ENCODE results near the gene CELA2A.
"Not testable (repeated sequence)": the region's sequence is repeated elsewhere in the genome, so short reads cannot be mapped to it uniquely, and the experiment has no call there.

Gene CELA2A

DNA sequence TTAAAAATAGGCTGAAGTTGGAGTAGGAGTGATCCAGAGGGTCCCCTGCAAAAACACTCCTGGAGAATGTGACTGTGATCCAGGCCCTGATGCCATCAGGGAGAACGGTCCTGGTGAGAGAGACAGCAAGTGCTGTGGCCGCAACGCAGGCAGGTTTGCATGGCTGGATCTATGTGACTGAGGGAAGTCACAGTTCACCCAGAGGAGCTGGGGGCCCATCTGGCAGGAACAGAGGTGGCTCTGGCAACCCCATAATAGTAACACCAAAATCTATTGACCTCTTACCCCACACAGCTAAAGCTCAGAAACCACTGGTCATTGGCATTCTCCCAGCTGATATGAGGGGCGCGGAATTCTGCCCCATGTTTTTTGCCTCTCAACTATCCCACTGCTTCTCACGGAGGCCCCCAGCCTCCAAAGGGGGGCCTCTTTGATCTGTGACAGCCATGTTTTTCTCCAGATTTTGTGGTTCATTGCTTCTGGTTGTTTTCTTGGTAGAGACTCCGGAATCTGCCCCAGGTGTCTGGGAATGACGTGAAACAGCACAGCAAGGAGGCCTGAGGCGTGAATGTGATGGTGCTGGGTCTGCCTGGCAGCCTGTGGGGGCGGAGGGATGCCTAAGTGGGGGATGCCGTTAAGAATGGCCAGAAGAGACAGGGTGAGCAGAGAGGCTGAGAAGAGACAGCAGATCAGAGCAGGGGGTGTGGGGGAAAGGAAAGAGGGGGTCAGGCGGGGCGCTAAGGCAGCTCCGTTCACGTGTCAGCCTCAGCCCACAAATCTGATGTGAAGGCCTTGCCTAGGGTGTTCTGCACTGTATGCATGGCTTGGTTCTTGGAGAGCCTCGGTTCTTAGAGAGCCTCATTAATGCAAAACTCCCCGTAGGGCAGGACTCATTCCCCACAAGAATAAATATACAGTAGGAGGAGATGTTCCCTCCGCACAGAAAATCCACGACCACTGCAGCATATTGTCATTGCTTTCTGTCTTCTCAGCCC is 43.9 kb downstream of the CELA2A start:
- DNase-seq (ENCODE audit: low read depth in 2 of 2) = no peak

DNA sequence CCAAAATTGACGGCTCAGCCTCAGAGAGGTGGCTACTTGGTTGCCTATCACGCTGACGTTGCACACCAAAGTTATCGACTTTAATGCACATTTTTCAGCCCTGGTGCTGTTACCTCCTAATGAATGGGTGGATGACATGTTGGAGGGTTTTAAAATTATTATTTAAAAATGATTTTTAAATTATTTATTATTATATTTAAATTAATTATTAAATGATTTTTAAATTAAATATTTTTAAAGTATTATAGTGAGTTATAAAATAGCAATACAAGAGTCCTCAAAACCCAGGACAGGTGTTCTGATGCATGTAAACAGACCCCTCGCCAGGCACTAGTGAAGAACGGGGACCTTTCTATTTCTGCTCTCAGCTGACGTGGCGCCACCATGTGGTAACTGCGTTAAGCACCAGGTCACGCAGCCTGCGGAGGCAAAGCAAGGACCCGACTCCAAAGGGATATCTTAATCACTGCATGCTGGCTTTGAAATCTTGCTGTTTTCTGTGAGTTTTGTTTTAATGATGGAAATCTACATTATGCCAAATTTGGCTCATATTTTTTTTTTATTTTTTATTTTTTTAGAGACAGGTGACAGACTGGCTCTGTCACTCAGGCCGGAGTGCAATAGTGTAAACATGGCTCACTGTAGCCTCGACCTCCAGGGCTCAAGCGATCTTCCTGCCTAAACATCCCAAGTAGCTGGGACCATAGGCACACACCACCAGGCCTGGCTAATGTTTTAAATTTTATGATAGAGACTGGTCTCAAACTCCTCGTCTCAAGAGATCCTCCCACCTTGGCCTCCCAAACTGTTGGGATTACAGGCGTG is 44.9 kb downstream of the CELA2A start:
- DNase-seq (ENCODE audit: low read depth in 2 of 2) = no peak

DNA sequence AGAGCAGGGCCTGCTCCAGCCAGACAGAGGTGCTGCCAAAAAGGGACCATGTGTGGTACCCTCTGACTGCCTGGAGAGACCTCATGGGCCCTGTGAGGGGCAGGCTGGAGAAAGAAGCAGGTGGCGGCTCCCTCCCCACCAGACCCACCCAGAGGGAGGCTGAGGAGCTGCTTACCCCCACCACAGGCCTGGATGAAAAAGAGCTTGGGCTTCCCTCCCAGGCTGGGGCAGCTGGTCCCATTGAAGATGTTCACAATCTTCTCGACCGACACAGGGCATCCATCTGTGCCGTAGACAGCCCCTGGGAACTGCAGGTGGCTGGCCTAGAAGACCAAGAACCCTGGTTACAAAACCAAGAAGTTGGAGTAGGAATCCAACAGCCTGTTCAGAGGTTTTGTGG is 47.9 kb downstream of the CELA2A start:
- no peak for DNase-seq (ENCODE audit: low read depth in 2 of 2)

DNA sequence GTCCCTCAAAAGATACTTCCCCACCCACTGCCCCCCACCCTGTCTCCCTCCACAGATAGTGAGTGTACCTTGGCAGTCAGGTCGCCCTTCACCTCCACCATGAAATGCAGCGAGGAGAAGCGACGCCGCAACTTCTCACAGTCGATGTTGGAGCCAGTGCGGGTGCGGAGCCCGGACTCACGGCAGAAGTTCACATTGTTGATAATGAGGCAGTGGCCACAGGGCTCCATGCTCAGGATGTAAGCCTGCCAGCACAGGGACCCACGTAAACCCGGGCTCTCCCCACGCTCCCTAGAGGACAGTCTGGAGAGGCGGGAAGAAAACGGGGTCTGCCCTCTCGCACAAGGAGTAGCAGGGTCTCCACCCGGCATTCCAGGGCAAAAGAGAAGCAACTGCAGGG is 50.3 kb downstream of the CELA2A start:
- DNase-seq (ENCODE audit: low read depth in 2 of 2) = no peak

DNA sequence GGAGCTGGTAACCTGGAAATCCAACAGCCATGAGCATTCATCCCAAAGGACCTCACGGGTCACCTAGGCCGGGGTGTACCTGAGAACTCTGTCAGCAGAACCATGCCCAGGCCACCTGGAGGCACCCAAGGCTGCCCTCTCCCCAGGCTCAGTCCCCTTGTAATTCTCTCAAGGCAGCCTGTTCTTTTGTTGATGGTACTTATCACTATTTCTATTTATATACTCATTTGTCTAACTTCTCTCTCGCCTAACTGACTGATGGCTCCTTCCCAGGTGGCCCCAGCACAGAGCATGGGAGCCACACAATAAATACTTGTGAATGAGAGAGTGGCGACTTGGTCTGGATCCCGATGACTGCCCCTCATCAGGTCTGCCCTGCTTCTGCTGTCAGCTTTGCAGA is 50.7 kb downstream of the CELA2A start:
- no peak for DNase-seq (ENCODE audit: low read depth in 2 of 2)

DNA sequence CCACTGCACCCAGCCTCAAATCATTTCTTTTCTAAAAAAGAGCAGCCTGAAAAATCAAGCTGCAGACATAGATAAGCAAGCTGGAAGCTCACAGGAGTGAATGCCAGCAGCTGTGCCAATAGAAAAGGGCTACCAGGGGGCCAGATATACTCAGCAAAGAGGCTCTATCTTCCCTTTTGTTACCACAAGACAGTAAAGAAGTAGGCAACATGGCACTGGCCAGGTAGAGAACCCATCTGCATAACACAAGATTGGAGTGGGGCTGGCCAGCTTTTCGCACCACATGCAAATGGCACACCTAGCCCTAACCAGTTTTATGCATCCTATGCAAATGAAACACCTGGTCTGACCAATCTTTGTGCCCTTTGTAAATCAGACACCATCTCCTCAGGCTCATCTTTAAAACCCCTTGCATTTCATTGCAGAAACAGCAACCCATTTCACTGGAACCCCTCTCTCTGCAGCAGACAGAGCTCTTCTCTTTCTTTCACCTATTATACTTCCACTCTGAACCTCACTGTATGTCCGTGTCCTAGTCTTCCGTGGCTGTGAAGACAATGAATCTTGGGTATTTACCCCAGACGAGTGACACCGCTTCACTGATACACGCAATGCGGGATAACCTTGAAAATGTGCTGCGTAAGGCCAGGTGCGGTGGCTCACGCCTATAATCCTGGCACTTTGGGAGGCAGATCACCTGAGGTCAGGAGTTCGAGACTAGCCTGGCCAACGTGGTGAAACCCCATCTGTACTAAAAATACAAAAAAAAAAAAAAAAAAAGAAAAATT is 52.4 kb downstream of the CELA2A start:
- no peak for DNase-seq (ENCODE audit: low read depth in 2 of 2)

DNA sequence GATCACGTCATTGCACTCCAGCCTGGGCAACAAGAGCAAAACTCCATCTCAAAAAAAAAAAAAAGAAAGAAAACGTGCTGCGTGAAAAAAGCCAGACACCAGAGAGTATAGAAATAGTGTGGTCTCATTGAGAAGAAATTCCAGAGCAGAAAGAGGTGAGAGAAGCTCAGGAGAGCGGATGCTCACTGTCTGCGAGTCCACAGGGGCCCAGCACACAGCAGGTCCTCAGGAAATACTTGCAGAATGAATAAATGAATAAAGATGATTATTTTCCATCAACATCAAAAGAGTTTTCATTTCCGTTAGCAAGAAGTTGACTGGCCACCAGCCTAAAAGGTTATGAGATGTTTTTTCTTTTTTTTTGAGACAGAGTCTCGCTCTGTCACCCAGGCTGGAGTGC is 53.1 kb downstream of the CELA2A start:
- no peak for DNase-seq (ENCODE audit: low read depth in 2 of 2)

DNA sequence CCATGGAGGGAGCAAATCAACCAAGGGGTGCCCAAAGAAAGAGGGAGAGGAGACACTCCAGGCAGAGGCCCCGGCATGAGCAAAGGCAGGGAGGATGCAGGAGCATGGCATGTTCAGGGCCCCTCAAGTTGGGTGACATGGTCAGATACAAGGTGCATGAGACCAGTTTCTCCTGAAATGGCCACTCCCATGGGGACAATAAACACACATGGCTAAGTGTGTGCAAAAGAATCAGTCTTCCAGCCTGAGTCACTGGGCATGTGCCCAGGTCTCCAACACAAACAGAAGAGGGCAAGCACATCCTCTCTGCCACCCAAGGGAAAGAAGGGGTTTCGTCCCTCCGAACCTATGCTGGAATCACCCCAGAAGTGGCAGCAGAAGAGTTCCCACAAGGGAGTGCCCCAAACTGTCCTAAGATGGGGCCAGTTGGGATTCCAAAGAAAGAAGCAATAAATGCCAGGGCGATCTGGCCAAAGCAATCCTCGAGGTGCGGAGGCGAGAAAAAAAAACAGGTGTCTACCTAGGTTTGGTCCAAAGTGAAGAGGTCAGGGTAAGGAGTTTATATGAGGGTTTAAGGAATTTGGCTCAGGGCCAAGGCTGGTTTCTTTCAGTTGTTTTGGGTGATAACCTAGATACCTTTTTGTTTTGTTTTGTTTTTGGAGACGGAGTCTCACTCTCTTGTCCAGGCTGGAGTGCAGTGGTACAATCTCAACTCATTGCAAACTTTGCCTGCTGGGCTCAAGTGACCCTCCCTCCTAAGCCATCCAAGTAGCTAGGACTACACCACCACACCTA is 54.3 kb downstream of the CELA2A start:
- DNase-seq (ENCODE audit: low read depth in 2 of 2) = no peak

DNA sequence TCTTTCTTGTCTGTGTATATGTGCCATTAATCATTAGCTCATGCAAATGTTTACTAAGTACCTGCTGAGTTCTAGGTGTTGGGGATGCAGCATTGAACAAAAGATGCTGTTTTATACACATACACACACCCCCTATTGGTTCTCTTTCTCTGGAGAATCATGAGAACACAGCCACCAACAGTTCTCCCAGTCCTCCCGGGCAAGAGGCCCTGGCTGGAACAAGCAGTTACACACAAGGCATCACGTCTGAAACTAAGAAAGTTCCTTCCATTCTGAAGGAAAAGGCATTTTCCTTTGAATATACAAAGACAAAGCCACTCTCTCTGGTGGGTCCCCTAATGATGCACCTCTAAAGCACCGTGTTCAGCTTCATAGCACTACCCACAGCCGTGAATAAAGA is 56.7 kb downstream of the CELA2A start:
- DNase-seq (ENCODE audit: low read depth in 2 of 2) = no peak

DNA sequence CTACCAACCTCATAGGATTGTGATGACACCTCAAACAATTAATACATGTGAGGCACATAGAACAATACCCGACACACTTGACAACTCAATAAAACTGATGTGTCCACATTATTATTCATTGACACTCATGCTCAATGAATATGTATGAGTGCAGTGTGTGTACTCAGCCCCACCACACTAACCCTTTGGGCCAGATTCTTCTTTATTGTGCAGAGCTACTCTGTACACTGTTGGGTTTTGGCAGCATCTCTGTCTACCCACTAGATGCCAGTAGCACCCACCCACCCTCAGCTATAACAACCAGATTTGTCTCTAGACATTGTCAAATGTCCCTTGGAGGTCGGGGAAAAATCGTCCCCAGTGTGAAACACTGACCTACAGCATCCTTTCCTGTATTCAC is 57.4 kb downstream of the CELA2A start:
- no peak for DNase-seq (ENCODE audit: low read depth in 2 of 2)

DNA sequence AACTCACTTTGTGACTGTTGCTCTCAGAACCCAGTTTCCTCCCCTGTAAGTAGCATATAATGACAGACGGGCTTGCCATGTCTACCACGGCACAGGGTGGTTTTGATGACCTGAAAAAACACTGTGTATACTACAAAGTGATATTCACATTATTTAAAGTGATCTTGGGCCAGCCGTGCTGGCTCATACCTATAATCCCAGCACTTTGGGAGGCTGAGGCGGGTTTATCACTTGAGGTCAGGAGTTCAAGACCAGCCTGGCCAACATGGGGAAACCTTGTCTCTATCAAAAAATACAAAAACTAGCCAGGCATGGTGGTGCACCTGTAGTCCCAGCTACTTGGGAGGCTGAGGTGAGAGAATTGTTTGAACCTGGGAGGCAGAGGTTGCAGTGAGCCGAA is 58.0 kb downstream of the CELA2A start:
- not testable (repeated sequence) for DNase-seq (ENCODE audit: low read depth in 2 of 2)

DNA sequence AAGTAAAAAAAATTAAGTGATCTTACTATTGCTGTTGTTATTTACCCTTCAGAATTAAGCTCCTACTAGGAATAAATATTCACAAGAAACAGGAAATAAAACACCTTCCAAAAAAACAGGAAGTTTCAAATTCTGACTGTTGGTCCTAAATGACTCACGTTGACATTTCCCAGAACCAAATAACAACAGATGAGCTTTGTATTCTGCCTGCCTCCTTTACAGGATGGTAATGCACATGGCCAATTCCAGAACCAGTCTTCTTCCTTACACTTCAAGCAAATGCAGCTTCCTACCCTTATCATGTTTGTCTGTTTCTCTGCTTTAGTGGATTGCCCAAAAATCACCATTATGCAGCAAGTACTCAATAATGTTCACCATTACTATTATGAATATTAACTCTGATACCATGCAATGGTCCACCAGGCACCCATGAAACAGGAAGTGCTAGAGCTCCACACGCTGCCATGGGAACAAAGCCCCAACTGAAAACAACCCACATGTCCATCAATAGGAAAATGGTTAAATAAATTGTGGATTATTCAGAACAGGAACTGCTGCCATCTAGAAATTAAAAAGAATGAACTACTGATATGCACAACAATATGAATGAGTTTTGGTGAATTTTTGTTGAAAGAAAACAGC is 58.6 kb downstream of the CELA2A start:
- DNase-seq (ENCODE audit: low read depth in 2 of 2) = no peak

DNA sequence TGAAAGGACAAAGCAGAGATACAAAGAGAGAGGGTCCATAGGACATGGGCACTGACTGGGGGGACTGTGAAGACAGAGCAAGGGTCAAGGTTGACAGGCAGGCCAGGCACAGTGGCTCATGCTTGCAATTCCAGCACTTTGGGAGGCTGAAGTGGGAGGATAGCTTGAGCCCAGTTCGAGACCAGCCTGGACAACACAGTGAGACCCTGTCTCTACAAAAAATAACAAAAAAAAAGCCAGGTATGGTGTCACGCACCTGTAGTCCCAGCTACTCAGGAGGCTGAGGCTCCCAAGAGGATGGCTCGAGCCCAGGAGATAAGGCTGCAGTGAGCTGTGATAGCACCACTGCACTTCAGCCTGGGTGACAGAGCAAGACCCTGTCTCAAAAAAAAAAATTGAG is 63.1 kb downstream of the CELA2A start:
- no peak for DNase-seq (ENCODE audit: low read depth in 2 of 2)

DNA sequence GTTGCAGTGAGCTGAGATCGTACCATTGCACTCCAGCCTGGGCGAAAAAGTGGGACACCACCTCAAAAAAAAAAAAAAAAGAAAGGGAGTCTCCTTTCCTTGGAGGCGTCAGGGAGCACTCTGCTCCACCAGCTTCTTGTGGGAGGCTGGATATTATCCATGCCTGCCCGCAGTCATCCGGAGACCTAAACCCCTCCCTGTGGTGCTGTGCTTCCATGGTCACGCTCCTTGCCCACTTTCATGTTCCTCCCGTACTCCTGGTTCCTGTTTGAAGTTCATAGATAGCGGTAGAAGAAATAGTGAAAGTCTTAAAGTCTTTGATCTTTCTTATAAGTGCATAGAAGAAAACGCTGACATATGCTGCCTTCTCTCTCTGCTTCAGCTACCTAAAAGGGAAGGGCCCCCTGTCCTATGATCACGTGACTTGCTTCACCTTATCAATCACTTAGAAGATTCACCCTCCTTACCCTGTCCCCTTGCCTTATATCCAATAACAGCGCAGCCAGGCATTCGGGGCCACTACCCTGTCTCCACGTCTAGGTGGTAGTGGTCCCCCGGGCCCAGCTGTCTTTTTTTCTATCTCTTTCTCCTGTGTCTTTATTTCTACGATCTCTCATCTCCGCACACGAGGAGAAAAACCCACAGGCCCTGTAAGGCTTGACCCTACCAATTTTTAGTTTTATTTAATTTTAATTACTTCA is 64.8 kb downstream of the CELA2A start:
- not testable (repeated sequence) for DNase-seq (ENCODE audit: low read depth in 2 of 2)

Data from stimulated activated CD8-positive, alpha-beta memory T cell treated with anti-CD3 and anti-CD28 coated beads, Interleukin-2, amount 100 ng/mL, for 1 hour (primary cell).